IMR-90 (cell line): ENCODE data around the gene CADM1. TPM values are rescaled to one million over a fixed set of nuclear protein-coding genes. Genes with fewer than 3 reads are reported as not detected.

ENCODE experiments used
- ATAC-seq: fragments of 200-7000 bp; cut with Tn5 transposase; 2 replicates; pipeline ENCODE4 v1.9.1; 2020; ENCODE audit warnings: low read depth, mild to moderate bottlenecking, moderate library complexity
- BruUV-seq: library from RNA; stranded (reverse); fragments of 400-500 nt; replicated peaks from 2 replicates; lab custom pipeline; 2021; lab: Mats Ljungman, UMichigan
- CTCF ChIA-PET: fragments of 300-600 bp; formaldehyde crosslinking; extraction: SDS; loops from one replicate; lab custom pipeline; 2021; ENCODE audit warnings: antibody characterized with exemption; lab: Yijun Ruan, JAX
- POLR2A ChIA-PET: fragments of 300-600 bp; sonication (Branson Sonifier 250); formaldehyde crosslinking; loops from one replicate; lab custom pipeline; 2022; ENCODE audit warnings: antibody characterized with exemption; ENCODE audit not compliant: unreplicated experiment; lab: Charles Lee
- DNase-seq: peaks from one replicate; pipeline ENCODE4 v3.0.0; 2013
- H2AFZ ChIP-seq: replicated peaks from 2 replicates; pipeline ENCODE3; 2013; ENCODE audit warnings: low read length, mild to moderate bottlenecking; ENCODE audit not compliant: poor library complexity
- H2AK5ac ChIP-seq: 2 replicates; pipeline ENCODE4 v1.6.1; 2013; ENCODE audit warnings: low read depth, low read length, inconsistent platforms
- H2AK9ac ChIP-seq: replicated peaks from 2 replicates; pipeline ENCODE3; 2013; ENCODE audit warnings: mild to moderate bottlenecking, low read depth, low read length, moderate library complexity; ENCODE audit not compliant: poor library complexity
- H2BK120ac ChIP-seq: 2 replicates; pipeline ENCODE4 v1.6.1; 2013; ENCODE audit warnings: low read depth, low read length, inconsistent platforms
- H2BK15ac ChIP-seq: 3 replicates; pipeline ENCODE4 v1.6.1; 2013; ENCODE audit warnings: low read depth, low read length, inconsistent platforms
- H2BK20ac ChIP-seq: 2 replicates; pipeline ENCODE4 v1.6.1; 2013; ENCODE audit warnings: low read depth, mild to moderate bottlenecking, inconsistent platforms, low read length, moderate library complexity
- H2BK5ac ChIP-seq: 2 replicates; pipeline ENCODE4 v1.6.1; 2013; ENCODE audit warnings: mild to moderate bottlenecking, low read depth, low read length, inconsistent platforms; ENCODE audit not compliant: poor library complexity, severe bottlenecking
- H3K14ac ChIP-seq: replicated peaks from 2 replicates; pipeline ENCODE4 v1.6.1; 2013; ENCODE audit warnings: low read depth, low read length, inconsistent platforms
- H3K18ac ChIP-seq: 2 replicates; pipeline ENCODE4 v1.6.1; 2013; ENCODE audit warnings: low read depth, low read length, control low read depth
- H3K23ac ChIP-seq: 2 replicates; pipeline ENCODE4 v1.6.1; 2013; ENCODE audit warnings: low read depth, low read length, inconsistent platforms
- H3K27ac ChIP-seq: 2 replicates; pipeline ENCODE4 v1.5.1; 2013; ENCODE audit warnings: mild to moderate bottlenecking, control low read depth, low read length; ENCODE audit not compliant: insufficient read depth
- H3K27me3 ChIP-seq: 2 replicates; pipeline ENCODE4 v1.6.1; 2013; ENCODE audit warnings: low read length; ENCODE audit not compliant: control insufficient read depth, insufficient read depth
- H3K36me3 ChIP-seq: 2 replicates; pipeline ENCODE4 v1.6.1; 2013; ENCODE audit warnings: low read length, mixed read lengths; ENCODE audit not compliant: control insufficient read depth, insufficient read depth
- H3K4ac ChIP-seq: 2 replicates; pipeline ENCODE4 v1.6.1; 2013; ENCODE audit warnings: low read depth, low read length, inconsistent platforms
- H3K4me1 ChIP-seq: 2 replicates; pipeline ENCODE4 v1.6.1; 2013; ENCODE audit warnings: low read length, mixed read lengths; ENCODE audit not compliant: control insufficient read depth, insufficient read depth
- H3K4me2 ChIP-seq: 2 replicates; pipeline ENCODE4 v1.6.1; 2013; ENCODE audit warnings: low read depth, mild to moderate bottlenecking, control low read depth, low read length, moderate library complexity
- H3K4me3 ChIP-seq: 2 replicates; pipeline ENCODE4 v1.5.1; 2013; ENCODE audit warnings: low read depth, mild to moderate bottlenecking, control low read depth, low read length, moderate library complexity; ENCODE audit not compliant: insufficient read depth
- H3K56ac ChIP-seq: 2 replicates; pipeline ENCODE4 v1.6.1; 2013; ENCODE audit warnings: low read length, inconsistent platforms; ENCODE audit not compliant: insufficient read depth; ENCODE audit errors: extremely low read depth
- H3K79me1 ChIP-seq, 2 experiments: 2 replicates each; pipeline ENCODE4 v1.6.1; 2013; ENCODE audit warnings: low read length in 2 of 2, inconsistent platforms in 1 of 2, low read depth in 1 of 2
- H3K9ac ChIP-seq: 2 replicates; pipeline ENCODE4 v1.6.1; 2013; ENCODE audit warnings: low read depth, low read length, control low read depth
- H3K9me1 ChIP-seq: 2 replicates; pipeline ENCODE4 v1.6.1; 2013; ENCODE audit warnings: low read length, inconsistent platforms; ENCODE audit not compliant: insufficient read depth
- H3K9me3 ChIP-seq: 2 replicates; pipeline ENCODE4 v1.6.1; 2013; ENCODE audit warnings: low read length; ENCODE audit not compliant: control insufficient read depth, insufficient read depth
- H4K20me1 ChIP-seq: 2 replicates; pipeline ENCODE4 v1.6.1; 2013; ENCODE audit warnings: low read length, inconsistent platforms; ENCODE audit not compliant: insufficient read depth
- H4K5ac ChIP-seq: 2 replicates; pipeline ENCODE4 v1.6.1; 2013; ENCODE audit warnings: mild to moderate bottlenecking, low read depth, low read length, control low read depth
- H4K8ac ChIP-seq, 2 experiments: 2 replicates each; pipeline ENCODE4 v1.6.1; 2013; ENCODE audit warnings: low read depth in 2 of 2, low read length in 2 of 2, control low read depth in 1 of 2, inconsistent platforms in 1 of 2
- H4K91ac ChIP-seq: 2 replicates; pipeline ENCODE4 v1.6.1; 2013; ENCODE audit warnings: low read depth, low read length, inconsistent platforms; ENCODE audit not compliant: insufficient read depth
- CHD1 ChIP-seq: IDR thresholded peaks from 2 replicates; pipeline ENCODE4 v1.6.1; 2012; ENCODE audit warnings: low read depth, low read length, improper control_type of control experiment
- ELK1 ChIP-seq: fragments of 150-350 bp; IDR thresholded peaks from 2 replicates; pipeline ENCODE4 v1.6.1; 2016; ENCODE audit warnings: low read depth, mild to moderate bottlenecking, low read length, moderate library complexity, borderline replicate concordance
- MAFK ChIP-seq: IDR thresholded peaks from 2 replicates; pipeline ENCODE4 v1.6.1; 2012; ENCODE audit warnings: low read depth, low read length, improper control_type of control experiment
- MXI1 ChIP-seq: IDR thresholded peaks from 2 replicates; pipeline ENCODE4 v1.6.1; 2012; ENCODE audit warnings: low read depth, mild to moderate bottlenecking, low read length, moderate library complexity, borderline replicate concordance
- NFE2L2 ChIP-seq: fragments of 150-350 bp; IDR thresholded peaks from 2 replicates; pipeline ENCODE4 v1.6.1; 2016; ENCODE audit warnings: low read depth, mild to moderate bottlenecking, low read length
- SMC3 ChIP-seq: fragments of 150-350 bp; IDR thresholded peaks from 2 replicates; pipeline ENCODE4 v1.6.1; 2016; ENCODE audit warnings: low read depth, mild to moderate bottlenecking, antibody characterized with exemption, low read length, moderate library complexity
- USF2 ChIP-seq: fragments of 150-350 bp; IDR thresholded peaks from 2 replicates; pipeline ENCODE4 v1.6.1; 2017; ENCODE audit warnings: mild to moderate bottlenecking, antibody characterized with exemption, low read length, low read depth
- WGBS, 2 experiments: methylation state at CpG; one replicate each; pipeline versions ENCODE4 v1.1.5 to v1.1.7; 2013; ENCODE audit warnings: missing lambda C conversion rate in 2 of 2; ENCODE audit not compliant: insufficient read length in 1 of 2; ENCODE audit errors: extremely low coverage in 2 of 2; 5-methylcytosine and 5-hydroxymethylcytosine counted together
- dilution Hi-C: fragments of 300-500 bp; cut with HindIII; formaldehyde crosslinking; loops from one replicate; pipeline ENCODE4 v1.14.3; 2018; ENCODE audit warnings: low sequenced_read_pairs; ENCODE audit not compliant: unreplicated experiment
- in situ Hi-C: fragments of 300-500 bp; cut with MboI; formaldehyde crosslinking; loops from 3 replicates; pipeline ENCODE4 v1.14.3; 2019; ENCODE audit warnings: low sequenced_read_pairs, inconsistent platforms, mixed read lengths
- intact Hi-C: fragments of 100-400 bp; cut with micrococcal nuclease; formaldehyde crosslinking; loops from 2 replicates; pipeline ENCODE4 v1.10.0; 2022
- polyA plus RNA-seq, 3 experiments: library from polyadenylated mRNA; depleted of rRNA; stranded (reverse); fragments of >200 nt; gene quantifications; 2 replicates each; pipeline ENCODE4 v1.2.3, GENCODE V29; 2012; ENCODE audit warnings: low replicate concordance in 1 of 3
- total RNA-seq: library from RNA; depleted of rRNA; stranded (reverse); fragments of >200 nt; gene quantifications from 2 replicates; pipeline ENCODE4 v1.2.3, GENCODE V29; 2012

The CADM1 gene
- total and polyA plus RNA-seq, 2 of the 4 experiments (the other 2 are of a cell fraction), result 28.8 to 77.1 TPM

- no peak overlapping the region for H4K5ac ChIP-seq
- no peak overlapping the region for H3K4me2 ChIP-seq
- in situ Hi-C loops (no loop called here), intact Hi-C loops (no loop called here), dilution Hi-C loops (no loop called here)
- no peak overlapping the region for H3K23ac ChIP-seq
- no peak overlapping the region for H2AFZ ChIP-seq
- H2BK20ac ChIP-seq, result no peak overlapping the region
- TF ChIP-seq USF2 (no peak), CHD1 (no peak), NFE2L2 (no peak), MXI1 (no peak), SMC3 (no peak), ELK1 (no peak), MAFK (no peak)
- H3K9me1 ChIP-seq, result no peaks in the 10 kb centered on the region
- no peaks in the 10 kb centered on the region for H3K79me1 ChIP-seq
- no peaks in the 10 kb centered on the region for H4K20me1 ChIP-seq
- CTCF ChIA-PET, result no interaction called here
- no peak overlapping the region for H3K18ac ChIP-seq
- WGBS, 2 experiments, result no CpG with 5 or more reads among the region's 15 CpGs
- no peak overlapping the region for H4K91ac ChIP-seq
- no peak overlapping the region for H2BK120ac ChIP-seq
- no peak overlapping the region for H2AK5ac ChIP-seq
- no peak overlapping the region for H3K14ac ChIP-seq
- ATAC-seq (no peak), DNase-seq (no peak)
- POLR2A ChIA-PET, result no interaction called here
- H3K27ac ChIP-seq, result no peak overlapping the region
- H3K4me3 ChIP-seq, result no peak overlapping the region
- H3K36me3 ChIP-seq, result no peaks in the 10 kb centered on the region
- peaks cover 7% of the 10 kb centered on the region for H3K4me1 ChIP-seq
- H4K8ac ChIP-seq, result no peak overlapping the region
- H3K9me3 ChIP-seq, result no peaks in the 10 kb centered on the region
- no peak overlapping the region for H3K56ac ChIP-seq
- no peak overlapping the region for H2AK9ac ChIP-seq
- BruUV-seq, result no TSS peak
- no peak overlapping the region for H2BK5ac ChIP-seq
- H3K27me3 ChIP-seq, result no peaks in the 10 kb centered on the region
- H3K9ac ChIP-seq, result no peak overlapping the region
- no peak overlapping the region for H3K4ac ChIP-seq
- no peak overlapping the region for H2BK15ac ChIP-seq
Observed at GRCh38 chr11:115193914-115194801, 310.1 kb downstream of the CADM1 start.
